Neural cell (in vitro differentiated cells): ENCODE data around the gene CYP2W1. TPM values are rescaled to one million over a fixed set of nuclear protein-coding genes. Genes with fewer than 3 reads are reported as not detected.

Experiments
- H2AFZ ChIP-seq: fragments of 200-600, 300-800 bp; sonication (generic), shearing (Covaris generic); 2 replicates; pipeline ENCODE4 v1.6.0; 2014; ENCODE audit warnings: low read depth, mild to moderate bottlenecking, antibody characterized with exemption, low read length, moderate library complexity
- H3F3A ChIP-seq: fragments of 200-600 bp; shearing (Covaris generic); 2 replicates; pipeline ENCODE4 v1.6.1; 2016; ENCODE audit warnings: mild to moderate bottlenecking, moderate library complexity, mixed read lengths, antibody characterized with exemption, low read length; ENCODE audit not compliant: insufficient read depth, poor library complexity, severe bottlenecking
- H3K27ac ChIP-seq: fragments of 200-600, 300-800 bp; sonication (generic), shearing (Covaris generic); 2 replicates; pipeline ENCODE4 v1.5.1; 2014; ENCODE audit warnings: mild to moderate bottlenecking, low read length, moderate library complexity
- H3K27me3 ChIP-seq: fragments of 300-800, 200-600 bp; sonication (generic), shearing (Covaris generic); 2 replicates; pipeline ENCODE4 v1.6.0; 2014; ENCODE audit warnings: mild to moderate bottlenecking, low read depth, low read length, moderate library complexity; ENCODE audit not compliant: insufficient read depth
- H3K36me3 ChIP-seq: fragments of 300-800, 200-600 bp; sonication (generic), shearing (Covaris generic); 2 replicates; pipeline ENCODE4 v1.5.1; 2014; ENCODE audit warnings: mild to moderate bottlenecking, antibody characterized with exemption, low read length, moderate library complexity; ENCODE audit not compliant: insufficient read depth
- H3K4me2 ChIP-seq: fragments of 300-800, 200-600 bp; sonication (generic), shearing (Covaris generic); 2 replicates; pipeline ENCODE4 v1.6.0; 2014; ENCODE audit warnings: mild to moderate bottlenecking, low read length
- H3K4me3 ChIP-seq: fragments of 300-800, 200-600 bp; sonication (generic), shearing (Covaris generic); 2 replicates; pipeline ENCODE4 v1.5.1; 2014; ENCODE audit warnings: mild to moderate bottlenecking, low read length, moderate library complexity
- H3K79me2 ChIP-seq: fragments of 200-600 bp; shearing (Covaris generic); replicated peaks from 2 replicates; pipeline ENCODE4 v1.6.0; 2014; ENCODE audit warnings: mild to moderate bottlenecking, low read length, moderate library complexity; ENCODE audit not compliant: insufficient read depth
- H3K9ac ChIP-seq: fragments of 300-800, 200-600 bp; sonication (generic), shearing (Covaris generic); 2 replicates; pipeline ENCODE4 v1.6.1; 2016; ENCODE audit warnings: mild to moderate bottlenecking, low read length, mixed read lengths
- H3K9me2 ChIP-seq: fragments of 200-600 bp; shearing (Covaris generic); 2 replicates; pipeline ENCODE4 v1.6.1; 2016; ENCODE audit warnings: mild to moderate bottlenecking, low read length, mixed read lengths; ENCODE audit not compliant: insufficient read depth
- H3K9me3 ChIP-seq: fragments of 200-600, 300-800 bp; sonication (generic), shearing (Covaris generic); 2 replicates; pipeline ENCODE4 v1.6.1; 2016; ENCODE audit warnings: mild to moderate bottlenecking, mixed run types, low read length, moderate library complexity, mixed read lengths
- H4K20me1 ChIP-seq: fragments of 200-600 bp; shearing (Covaris generic); 2 replicates; pipeline ENCODE4 v1.6.1; 2016; ENCODE audit warnings: mild to moderate bottlenecking, mixed run types; ENCODE audit not compliant: insufficient read depth
- EP300 ChIP-seq: fragments of 450-650 bp; conservative IDR thresholded peaks from 2 replicates; pipeline ENCODE4 v1.6.1; 2014; ENCODE audit warnings: antibody characterized with exemption, mild to moderate bottlenecking, moderate library complexity; ENCODE audit not compliant: poor library complexity, severe bottlenecking
- EZH2 ChIP-seq: fragments of 200-600, 300-800 bp; shearing (Covaris generic), sonication (generic); IDR thresholded peaks from 2 replicates; pipeline ENCODE4 v1.6.1; 2014; ENCODE audit warnings: antibody characterized with exemption, low read length, borderline replicate concordance, mild to moderate bottlenecking; ENCODE audit not compliant: insufficient read depth, poor library complexity, severe bottlenecking
- MXI1 ChIP-seq: fragments of 450-650 bp; conservative IDR thresholded peaks from 2 replicates; pipeline ENCODE4 v1.6.1; 2014; ENCODE audit warnings: antibody characterized with exemption, mild to moderate bottlenecking; ENCODE audit not compliant: poor library complexity, severe bottlenecking
- POLR2AphosphoS5 ChIP-seq: IDR thresholded peaks from 2 replicates; pipeline ENCODE4 v1.6.1; 2012
- RAD21 ChIP-seq: fragments of 450-650 bp; conservative IDR thresholded peaks from 2 replicates; pipeline ENCODE4 v1.6.1; 2014; ENCODE audit warnings: antibody characterized with exemption, mild to moderate bottlenecking, moderate library complexity
- SMC3 ChIP-seq: fragments of 450-650 bp; conservative IDR thresholded peaks from 2 replicates; pipeline ENCODE4 v1.6.1; 2014; ENCODE audit warnings: antibody characterized with exemption, mild to moderate bottlenecking, moderate library complexity; ENCODE audit not compliant: poor library complexity
- TAF1 ChIP-seq: IDR thresholded peaks from 2 replicates; pipeline ENCODE4 v1.6.1; 2012; ENCODE audit warnings: low read depth
- polyA plus RNA-seq: library from polyadenylated mRNA; depleted of rRNA; stranded (reverse); fragments of >200 nt; gene quantifications from 2 replicates; pipeline ENCODE4 v1.2.3, GENCODE V29; 2014
- TF ChIP-seq, protein P1 (sequence below): IDR thresholded peaks from 2 replicates; pipeline ENCODE4 v1.6.1; 2012; ENCODE audit warnings: borderline replicate concordance
- TF ChIP-seq, protein P2 (sequence below): fragments of 450-650 bp; IDR thresholded peaks from 2 replicates; pipeline ENCODE4 v1.5.1; 2014; ENCODE audit warnings: antibody characterized with exemption, mild to moderate bottlenecking, moderate library complexity; ENCODE audit not compliant: poor library complexity, severe bottlenecking

Gene CYP2W1
- polyA plus RNA-seq, 1 donor from 2014 or later = not detected

DNA sequence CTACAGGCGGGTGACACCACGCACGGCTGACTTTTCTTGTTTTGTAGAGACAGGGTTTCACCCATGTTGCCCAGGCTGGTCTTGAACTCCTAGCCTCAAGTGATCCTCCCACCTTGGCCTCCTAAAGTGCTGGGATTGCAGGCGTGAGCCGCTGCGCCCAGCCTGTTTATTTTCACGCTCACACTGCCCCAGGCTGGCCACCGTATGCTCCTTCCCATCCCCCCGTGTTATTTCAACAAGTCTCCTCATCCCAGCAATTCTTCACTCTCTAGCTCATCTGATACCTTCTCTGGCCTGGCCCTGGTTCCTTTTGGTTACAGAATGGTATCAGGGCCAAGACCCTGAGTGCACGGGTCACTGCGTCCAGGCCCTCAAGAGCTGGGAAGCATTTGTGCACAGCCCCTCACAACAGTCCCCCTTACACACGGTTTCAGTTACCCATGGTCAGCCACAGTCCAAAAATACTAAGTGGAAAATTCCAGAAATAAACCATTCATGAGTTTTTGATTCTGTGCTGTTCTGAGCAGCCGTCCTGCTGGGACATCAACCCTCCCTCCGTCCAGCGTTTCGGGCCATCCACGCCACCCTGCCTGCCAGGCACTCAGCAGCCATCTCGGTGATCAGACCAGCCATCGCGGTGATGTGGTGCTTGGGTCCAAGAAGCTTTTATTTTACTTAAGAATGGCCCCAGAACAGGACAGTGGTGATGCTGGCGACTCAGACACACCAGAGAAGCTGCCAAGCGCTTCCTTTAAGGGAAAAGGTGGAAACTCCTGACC is 16.5 kb upstream of the CYP2W1 start:
- Histone ChIP-seq H3K4me2 (no peak overlapping the region), H3K36me3 (no peaks in the 10 kb centered on the region), H3K27ac (no peak overlapping the region), H3K27me3 (no peaks in the 10 kb centered on the region), H3K9ac (no peak overlapping the region), H2AFZ (no peak overlapping the region), H3F3A (no peaks in the 10 kb centered on the region), H4K20me1 (no peaks in the 10 kb centered on the region), H3K9me3 (no peaks in the 10 kb centered on the region), H3K4me3 (no peak overlapping the region), H3K9me2 (no peaks in the 10 kb centered on the region), H3K79me2 (peaks cover 6% of the 10 kb centered on the region)
- TF ChIP-seq EZH2 (no peak), POLR2AphosphoS5 (no peak), MXI1 (no peak), RAD21 (no peak), SMC3 (no peak), EP300 (no peak), TAF1 (no peak)
- TF ChIP-seq, protein P1, sequence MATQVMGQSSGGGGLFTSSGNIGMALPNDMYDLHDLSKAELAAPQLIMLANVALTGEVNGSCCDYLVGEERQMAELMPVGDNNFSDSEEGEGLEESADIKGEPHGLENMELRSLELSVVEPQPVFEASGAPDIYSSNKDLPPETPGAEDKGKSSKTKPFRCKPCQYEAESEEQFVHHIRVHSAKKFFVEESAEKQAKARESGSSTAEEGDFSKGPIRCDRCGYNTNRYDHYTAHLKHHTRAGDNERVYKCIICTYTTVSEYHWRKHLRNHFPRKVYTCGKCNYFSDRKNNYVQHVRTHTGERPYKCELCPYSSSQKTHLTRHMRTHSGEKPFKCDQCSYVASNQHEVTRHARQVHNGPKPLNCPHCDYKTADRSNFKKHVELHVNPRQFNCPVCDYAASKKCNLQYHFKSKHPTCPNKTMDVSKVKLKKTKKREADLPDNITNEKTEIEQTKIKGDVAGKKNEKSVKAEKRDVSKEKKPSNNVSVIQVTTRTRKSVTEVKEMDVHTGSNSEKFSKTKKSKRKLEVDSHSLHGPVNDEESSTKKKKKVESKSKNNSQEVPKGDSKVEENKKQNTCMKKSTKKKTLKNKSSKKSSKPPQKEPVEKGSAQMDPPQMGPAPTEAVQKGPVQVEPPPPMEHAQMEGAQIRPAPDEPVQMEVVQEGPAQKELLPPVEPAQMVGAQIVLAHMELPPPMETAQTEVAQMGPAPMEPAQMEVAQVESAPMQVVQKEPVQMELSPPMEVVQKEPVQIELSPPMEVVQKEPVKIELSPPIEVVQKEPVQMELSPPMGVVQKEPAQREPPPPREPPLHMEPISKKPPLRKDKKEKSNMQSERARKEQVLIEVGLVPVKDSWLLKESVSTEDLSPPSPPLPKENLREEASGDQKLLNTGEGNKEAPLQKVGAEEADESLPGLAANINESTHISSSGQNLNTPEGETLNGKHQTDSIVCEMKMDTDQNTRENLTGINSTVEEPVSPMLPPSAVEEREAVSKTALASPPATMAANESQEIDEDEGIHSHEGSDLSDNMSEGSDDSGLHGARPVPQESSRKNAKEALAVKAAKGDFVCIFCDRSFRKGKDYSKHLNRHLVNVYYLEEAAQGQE = no peak
- TF ChIP-seq, protein P2, sequence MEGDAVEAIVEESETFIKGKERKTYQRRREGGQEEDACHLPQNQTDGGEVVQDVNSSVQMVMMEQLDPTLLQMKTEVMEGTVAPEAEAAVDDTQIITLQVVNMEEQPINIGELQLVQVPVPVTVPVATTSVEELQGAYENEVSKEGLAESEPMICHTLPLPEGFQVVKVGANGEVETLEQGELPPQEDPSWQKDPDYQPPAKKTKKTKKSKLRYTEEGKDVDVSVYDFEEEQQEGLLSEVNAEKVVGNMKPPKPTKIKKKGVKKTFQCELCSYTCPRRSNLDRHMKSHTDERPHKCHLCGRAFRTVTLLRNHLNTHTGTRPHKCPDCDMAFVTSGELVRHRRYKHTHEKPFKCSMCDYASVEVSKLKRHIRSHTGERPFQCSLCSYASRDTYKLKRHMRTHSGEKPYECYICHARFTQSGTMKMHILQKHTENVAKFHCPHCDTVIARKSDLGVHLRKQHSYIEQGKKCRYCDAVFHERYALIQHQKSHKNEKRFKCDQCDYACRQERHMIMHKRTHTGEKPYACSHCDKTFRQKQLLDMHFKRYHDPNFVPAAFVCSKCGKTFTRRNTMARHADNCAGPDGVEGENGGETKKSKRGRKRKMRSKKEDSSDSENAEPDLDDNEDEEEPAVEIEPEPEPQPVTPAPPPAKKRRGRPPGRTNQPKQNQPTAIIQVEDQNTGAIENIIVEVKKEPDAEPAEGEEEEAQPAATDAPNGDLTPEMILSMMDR = no peak

DNA sequence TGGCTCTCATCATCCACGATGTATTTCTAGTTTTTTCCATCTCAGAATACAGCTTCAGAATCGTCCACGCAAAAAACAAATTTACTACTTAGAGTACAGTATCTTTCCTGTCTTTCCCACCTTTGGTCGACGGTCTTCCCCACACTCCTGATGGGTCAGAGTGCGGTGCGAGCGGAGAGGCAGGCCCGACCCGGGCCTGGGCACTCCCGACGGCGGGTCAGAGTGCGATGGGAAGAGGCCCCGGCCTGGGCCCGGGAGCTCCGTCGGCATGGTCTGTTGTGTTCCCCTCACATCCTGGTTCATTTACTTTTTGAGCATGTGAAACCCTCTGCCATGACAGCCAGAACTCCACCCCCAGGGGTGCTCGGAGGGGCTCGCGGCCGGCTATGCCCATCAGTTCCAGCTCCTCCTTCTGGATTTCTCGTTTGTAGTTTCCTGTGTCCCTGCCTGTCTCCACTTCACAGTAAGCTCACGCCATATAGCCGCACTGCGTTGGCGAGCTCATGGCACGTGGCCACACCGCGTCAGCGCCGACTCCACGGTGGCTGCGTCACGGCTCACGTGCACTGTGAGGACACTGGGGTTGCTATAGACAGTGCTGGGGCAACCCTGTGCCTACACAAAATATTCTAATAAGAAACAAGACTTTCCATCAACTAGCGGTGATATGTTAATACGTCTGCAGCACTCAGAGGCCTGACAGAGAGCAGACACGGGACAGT is 15.5 kb upstream of the CYP2W1 start:
- no peaks in the 10 kb centered on the region for H4K20me1 ChIP-seq

More for the DNA sequence above, 15.5 kb upstream of the CYP2W1 start:
- Histone ChIP-seq H3K4me3 (no peak overlapping the region), H3K9ac (no peak overlapping the region), H3K9me2 (no peaks in the 10 kb centered on the region), H3K36me3 (no peaks in the 10 kb centered on the region), H3K79me2 (peaks cover 6% of the 10 kb centered on the region), H3K27ac (no peak overlapping the region), H3K4me2 (no peak overlapping the region), H3K9me3 (no peaks in the 10 kb centered on the region), H3F3A (no peaks in the 10 kb centered on the region), H2AFZ (no peak overlapping the region), H3K27me3 (no peaks in the 10 kb centered on the region)
- TF ChIP-seq EP300 = no peak
- no peak for TF ChIP-seq POLR2AphosphoS5
- no peak for TF ChIP-seq MXI1
- TF ChIP-seq RAD21 = no peak
- TF ChIP-seq, protein P2 = no peak
- TF ChIP-seq EZH2 = no peak
- TF ChIP-seq TAF1 = no peak
- no peak for TF ChIP-seq SMC3
- TF ChIP-seq, protein P1 = no peak
